Smooth muscle cell (in vitro differentiated cells): ENCODE measurements around the gene RPS6KA2. TPM values are rescaled to one million over a fixed set of nuclear protein-coding genes. Genes with fewer than 3 reads are reported as not detected.

Source experiments
- DNase-seq: peaks from one replicate; lab custom pipeline; 2025; ENCODE audit not compliant: unreplicated experiment; lab: John Stamatoyannopoulos, UW
- H2AFZ ChIP-seq: fragments of 200-600 bp; sonication (generic); 2 replicates; pipeline ENCODE4 v1.6.0; 2016; ENCODE audit warnings: antibody characterized with exemption, low read depth, mild to moderate bottlenecking
- H3F3A ChIP-seq: fragments of 200-600 bp; sonication (generic); 2 replicates; pipeline ENCODE4 v1.6.0; 2017; ENCODE audit warnings: antibody characterized with exemption, low read depth
- H3K27ac ChIP-seq: fragments of 200-600 bp; sonication (generic); 2 replicates; pipeline ENCODE4 v1.5.1; 2016; ENCODE audit warnings: low read depth, mild to moderate bottlenecking
- H3K27me3 ChIP-seq: fragments of 200-600 bp; sonication (generic); 2 replicates; pipeline ENCODE4 v1.6.1; 2016; ENCODE audit warnings: low read depth, mild to moderate bottlenecking
- H3K36me3 ChIP-seq: fragments of 200-600 bp; sonication (generic); 2 replicates; pipeline ENCODE4 v1.5.1; 2016; ENCODE audit warnings: low read depth
- H3K4me1 ChIP-seq: fragments of 200-600 bp; sonication (generic); 2 replicates; pipeline ENCODE4 v1.5.1; 2016; ENCODE audit warnings: low read depth
- H3K4me2 ChIP-seq: fragments of 200-600 bp; sonication (generic); 2 replicates; pipeline ENCODE4 v1.6.0; 2016; ENCODE audit warnings: mild to moderate bottlenecking
- H3K4me3 ChIP-seq: fragments of 200-600 bp; sonication (generic); 2 replicates; pipeline ENCODE4 v1.5.1; 2016; ENCODE audit warnings: mild to moderate bottlenecking
- H3K79me2 ChIP-seq: fragments of 200-600 bp; sonication (generic); 2 replicates; pipeline ENCODE4 v1.6.0; 2016; ENCODE audit warnings: low read depth, mild to moderate bottlenecking
- H3K9ac ChIP-seq: fragments of 200-600 bp; sonication (generic); 2 replicates; pipeline ENCODE4 v1.6.0; 2016; ENCODE audit warnings: low read depth
- H3K9me3 ChIP-seq: fragments of 200-600 bp; sonication (generic); replicated peaks from 2 replicates; pipeline ENCODE4 v1.5.1; 2016; ENCODE audit warnings: low read depth
- H4K20me1 ChIP-seq: fragments of 200-600 bp; sonication (generic); 2 replicates; pipeline ENCODE4 v1.6.0; 2016; ENCODE audit warnings: low read depth
- CTCF ChIP-seq: fragments of 200-600 bp; sonication (generic); IDR thresholded peaks from 2 replicates; pipeline ENCODE4 v1.5.1; 2017; ENCODE audit warnings: borderline replicate concordance, mild to moderate bottlenecking, antibody characterized with exemption; ENCODE audit not compliant: insufficient read depth, poor library complexity, severe bottlenecking
- WGBS: methylation state at CpG from one replicate; pipeline ENCODE4 v1.1.7; 2016; ENCODE audit warnings: low lambda C conversion rate; 5-methylcytosine and 5-hydroxymethylcytosine counted together
- polyA plus RNA-seq: library from polyadenylated mRNA; unstranded; fragments of >200 nt; fragmentation: Nextera tagmentation; extraction: Ambion mirVana; gene quantifications from 2 replicates; pipeline ENCODE4 v1.2.1, GENCODE V29; 2016
- total RNA-seq: library from RNA; depleted of rRNA; stranded (reverse); fragments of >200 nt; gene quantifications from 2 replicates; pipeline ENCODE4 v1.2.3, GENCODE V29; 2014

RPS6KA2 gene
- total and polyA plus RNA-seq, 2 experiments from 2014 or later = 7.8 to 10.4 TPM

GRCh38 chr6:166493427-166494100 is 133.5 kb downstream of the RPS6KA2 start:
- Histone ChIP-seq H3K4me1 (no peaks in the 10 kb centered on the region), H3K4me3 (no peak overlapping the region), H3K36me3 (no peaks in the 10 kb centered on the region), H4K20me1 (no peaks in the 10 kb centered on the region), H3K27ac (no peak overlapping the region), H2AFZ (no peak overlapping the region), H3K79me2 (no peaks in the 10 kb centered on the region), H3K27me3 (no peaks in the 10 kb centered on the region), H3K9ac (no peak overlapping the region), H3K9me3 (no peaks in the 10 kb centered on the region), H3F3A (no peaks in the 10 kb centered on the region), H3K4me2 (no peak overlapping the region)
- no peak for DNase-seq
- 95% methylated on average over 21 of the region's 21 CpGs for WGBS
- TF ChIP-seq CTCF = no peak

- no peak for DNase-seq
- no peak overlapping the region for H3K4me3 ChIP-seq
- H3K27me3 ChIP-seq = no peaks in the 10 kb centered on the region
- no peak overlapping the region for H3K4me2 ChIP-seq
- TF ChIP-seq CTCF = no peak
- no peak overlapping the region for H2AFZ ChIP-seq
- WGBS = 87% methylated on average over 5 of the region's 5 CpGs
- H3K9me3 ChIP-seq = no peaks in the 10 kb centered on the region
- no peak overlapping the region for H3K27ac ChIP-seq
- no peaks in the 10 kb centered on the region for H4K20me1 ChIP-seq
- H3K36me3 ChIP-seq = no peaks in the 10 kb centered on the region
- H3F3A ChIP-seq = no peaks in the 10 kb centered on the region
- no peaks in the 10 kb centered on the region for H3K79me2 ChIP-seq
- no peaks in the 10 kb centered on the region for H3K4me1 ChIP-seq
- no peak overlapping the region for H3K9ac ChIP-seq
These were observed 134.8 kb downstream of the RPS6KA2 start for GRCh38 chr6:166492092-166492741.

GRCh38 chr6:166490671-166491500 is 136.2 kb downstream of the RPS6KA2 start:
- H3F3A ChIP-seq = no peaks in the 10 kb centered on the region
- H3K4me1 ChIP-seq = no peaks in the 10 kb centered on the region
- H3K9ac ChIP-seq = no peak overlapping the region
- no peaks in the 10 kb centered on the region for H4K20me1 ChIP-seq
- H3K4me3 ChIP-seq = no peak overlapping the region
- no peaks in the 10 kb centered on the region for H3K36me3 ChIP-seq
- no peak overlapping the region for H3K27ac ChIP-seq
- no peak for DNase-seq
- H3K27me3 ChIP-seq = no peaks in the 10 kb centered on the region
- no peak for TF ChIP-seq CTCF
- no peaks in the 10 kb centered on the region for H3K9me3 ChIP-seq
- H2AFZ ChIP-seq = no peak overlapping the region
- WGBS = 93% methylated on average over 18 of the region's 18 CpGs
- H3K79me2 ChIP-seq = no peaks in the 10 kb centered on the region
- no peak overlapping the region for H3K4me2 ChIP-seq
